Middle frontal gyrus (tissue), 1 donor: ENCODE measurements around the gene C4orf51.
"Not testable (repeated sequence)": the region's sequence is repeated elsewhere in the genome, so short reads cannot be mapped to it uniquely, and the experiment has no call there.

Source experiments
- DNase-seq: peaks from one replicate; pipeline ENCODE4 v3.0.0-alpha.2; 2015; ENCODE audit warnings: low spot score; ENCODE audit errors: extremely low spot score

C4orf51 gene

GRCh38 chr4:145679991-145680455 is at the start of gene C4orf51:
C4orf51 (plus strand) TSS chr4:145680146; CDS start chr4:145680204, 58 bp downstream.
- DNase-seq: no peak

DNA sequence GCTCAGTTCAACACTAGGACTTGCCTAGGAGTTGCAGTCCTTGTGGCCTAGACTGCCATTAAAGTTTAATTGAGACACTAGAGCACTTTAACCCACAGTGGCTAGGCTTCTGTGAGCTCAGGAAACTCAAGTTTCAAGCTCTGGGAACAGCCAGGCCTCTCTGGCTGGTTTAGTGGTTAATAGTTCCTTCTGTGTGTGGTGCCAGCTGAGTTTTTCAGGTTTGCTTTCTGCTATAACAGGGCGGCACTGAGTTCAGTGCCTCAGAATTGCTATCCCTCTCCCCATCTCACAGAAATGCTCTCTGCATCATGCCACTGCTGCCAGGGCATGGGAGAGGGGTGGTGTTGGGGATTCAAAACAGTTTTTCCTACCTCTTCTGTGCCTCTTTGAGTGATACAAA is 44.8 kb upstream of the C4orf51 start:
- no peak for DNase-seq

DNA sequence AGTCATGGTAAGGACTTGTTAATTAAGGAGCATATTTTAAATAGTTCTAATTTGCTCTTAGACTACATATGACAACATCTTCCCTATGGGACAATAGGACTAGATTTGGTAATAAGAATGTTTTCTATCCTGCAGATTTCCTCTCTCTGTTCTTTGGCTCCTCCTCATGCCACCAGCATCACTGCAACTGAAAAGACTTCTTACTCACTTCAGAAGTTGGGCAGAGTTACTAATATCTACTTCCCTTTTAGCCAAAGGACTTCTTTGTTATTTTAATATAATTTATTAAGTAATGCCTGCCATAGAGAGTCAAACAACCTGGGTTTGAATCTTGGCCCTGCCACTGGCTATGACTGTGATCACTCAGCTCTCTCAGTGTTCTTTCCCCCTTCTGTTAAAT is 44.3 kb upstream of the C4orf51 start:
- no peak for DNase-seq

DNA sequence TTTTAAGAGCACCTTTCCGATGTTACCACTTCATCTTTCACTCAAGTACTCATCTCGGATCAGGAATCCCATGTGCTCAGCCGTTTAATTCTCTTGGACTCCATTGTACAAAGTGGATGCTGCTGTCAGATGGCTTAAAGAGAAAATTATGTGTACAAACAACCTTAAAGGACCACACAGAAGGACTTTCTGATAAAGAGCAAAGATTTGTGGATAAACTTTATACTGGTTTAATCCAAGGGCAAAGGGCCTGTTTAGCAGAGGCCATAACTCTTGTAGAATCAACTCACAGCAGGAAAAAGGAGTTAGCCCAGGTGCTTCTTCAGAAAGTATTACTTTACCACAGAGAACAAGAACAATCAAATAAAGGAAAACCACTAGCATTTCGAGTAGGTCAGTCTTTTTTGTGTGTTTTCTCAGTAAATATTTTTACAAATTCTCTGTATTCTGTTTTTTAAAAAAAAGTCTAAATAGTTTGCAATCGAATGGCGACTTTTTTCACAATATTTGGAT is 40.7 kb upstream of the C4orf51 start:
- no peak for DNase-seq

DNA sequence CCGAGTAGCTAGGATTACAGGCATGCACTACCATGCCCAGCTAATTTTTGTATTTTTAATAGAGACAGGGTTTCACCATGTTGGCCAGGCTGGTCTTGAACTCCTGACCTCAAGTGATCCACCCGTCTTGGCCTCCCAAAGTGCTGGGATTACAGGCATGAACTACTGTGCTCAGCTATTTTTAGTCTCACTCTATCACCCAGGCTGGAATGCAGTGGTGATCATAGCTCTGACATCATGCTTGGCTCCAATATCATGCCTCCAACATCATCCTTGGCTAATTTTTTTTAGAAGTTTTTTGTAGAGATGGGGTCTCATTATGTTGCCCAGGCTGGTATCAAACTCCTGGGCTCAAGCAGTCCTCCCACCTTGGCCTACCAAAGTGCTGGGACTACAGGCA is 39.7 kb upstream of the C4orf51 start:
- not testable (repeated sequence) for DNase-seq

DNA sequence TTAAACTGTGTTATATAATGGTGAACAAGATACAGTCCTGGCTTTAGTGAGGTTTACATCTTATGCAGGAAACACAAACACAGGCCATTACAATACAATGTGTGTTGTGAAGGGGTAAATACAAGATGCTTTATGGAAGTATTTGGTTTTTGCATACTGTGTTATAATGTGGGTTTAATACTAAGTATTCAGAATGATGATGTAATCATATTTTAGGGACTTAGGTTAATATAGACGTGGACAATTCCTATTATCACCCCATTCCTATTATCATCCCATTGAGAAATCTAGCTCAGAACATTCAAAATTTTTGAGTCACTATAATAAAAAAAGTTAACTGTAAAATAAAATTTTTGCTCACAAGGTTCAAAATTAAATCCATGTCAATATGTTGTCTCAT is 36.7 kb upstream of the C4orf51 start:
- DNase-seq: no peak

DNA sequence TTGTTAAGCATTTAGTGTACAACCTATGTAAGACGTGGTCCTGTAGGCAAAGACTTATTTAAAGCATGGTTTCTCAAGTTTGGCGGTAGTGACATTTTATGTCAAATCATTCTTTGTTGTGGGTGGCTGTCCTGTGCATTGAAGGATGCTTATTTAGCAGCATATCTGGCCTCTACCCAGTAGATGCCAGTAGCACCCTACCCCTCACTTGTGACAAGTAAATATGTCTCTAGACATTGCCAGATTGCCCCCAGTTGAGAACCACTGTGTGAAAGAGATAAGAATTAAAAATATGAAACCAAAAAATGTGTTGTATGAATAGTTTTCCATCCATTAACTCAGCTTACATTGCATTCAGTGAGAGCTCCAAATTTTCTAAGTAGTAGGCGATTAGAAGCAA is 35.2 kb upstream of the C4orf51 start:
- DNase-seq: no peak

- no peak for DNase-seq
Observed at GRCh38 chr4:145656156-145656555, 23.8 kb upstream of the C4orf51 start.

DNA sequence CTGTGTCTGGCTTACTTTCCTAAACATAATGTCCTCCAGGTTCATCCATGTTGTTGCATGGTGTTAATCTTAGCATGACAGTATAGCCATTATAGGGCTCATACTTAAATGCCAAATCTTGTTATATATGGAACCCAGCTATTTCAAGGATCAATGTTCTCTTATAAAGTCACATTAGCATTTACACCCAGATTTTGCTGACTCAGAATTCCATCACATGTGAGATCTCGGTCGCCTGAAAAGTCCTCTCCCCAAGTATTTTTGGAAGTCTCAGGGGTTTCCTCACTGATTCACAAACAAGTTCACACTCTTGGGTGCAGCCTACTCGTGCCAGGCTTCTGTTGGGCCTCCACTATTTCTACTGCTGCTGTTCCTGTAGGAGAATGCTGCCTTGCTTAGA is 19.9 kb upstream of the C4orf51 start:
- no peak for DNase-seq

GRCh38 chr4:145663194-145663593 is 16.8 kb upstream of the C4orf51 start:
- no peak for DNase-seq

- no peak for DNase-seq
Observed at GRCh38 chr4:145665773-145666172, 14.2 kb upstream of the C4orf51 start.

DNA sequence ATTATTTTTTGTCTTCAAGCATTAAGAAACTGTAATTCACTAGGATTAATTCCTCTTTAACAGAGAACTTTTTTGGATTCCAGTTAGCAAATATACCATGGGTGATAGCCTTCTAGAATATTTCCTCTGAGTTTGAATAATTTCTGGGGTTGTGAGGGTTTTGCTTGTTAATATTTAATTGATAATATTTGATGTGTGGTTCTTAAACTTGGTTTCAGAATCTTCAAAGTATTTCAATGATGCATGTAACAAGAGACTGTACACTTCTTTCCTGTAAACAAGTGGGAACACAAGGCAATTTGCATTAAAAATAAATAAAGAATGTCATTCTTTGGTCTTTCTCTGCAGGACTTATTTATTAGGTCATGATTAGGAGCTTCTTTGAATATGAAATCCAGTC is 9.5 kb upstream of the C4orf51 start:
- no peak for DNase-seq

GRCh38 chr4:145679520-145679919 is 426 bp upstream of the C4orf51 start:
- no peak for DNase-seq

DNA sequence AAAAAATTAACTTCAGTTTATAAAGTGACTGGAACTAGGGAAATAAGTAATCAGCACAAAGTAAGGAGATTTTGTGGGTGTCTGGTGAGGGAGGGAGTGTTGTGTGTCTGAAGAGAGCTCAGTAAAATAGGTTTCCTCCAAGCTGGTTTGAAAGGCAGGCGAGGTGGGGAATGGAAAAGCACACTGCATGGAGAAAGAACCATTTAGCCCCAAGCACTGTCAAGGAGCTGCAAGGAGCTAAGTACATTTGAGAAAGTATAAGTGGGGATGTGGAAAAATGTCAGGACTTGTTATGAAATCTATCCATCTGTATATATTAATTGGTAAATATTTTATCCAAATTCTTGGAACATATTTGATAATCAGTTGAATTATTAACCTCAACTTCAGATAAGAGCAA is 956 bp downstream of the C4orf51 start:
- DNase-seq: no peak

GRCh38 chr4:145681518-145681917 is 1.6 kb downstream of the C4orf51 start:
- no peak for DNase-seq

DNA sequence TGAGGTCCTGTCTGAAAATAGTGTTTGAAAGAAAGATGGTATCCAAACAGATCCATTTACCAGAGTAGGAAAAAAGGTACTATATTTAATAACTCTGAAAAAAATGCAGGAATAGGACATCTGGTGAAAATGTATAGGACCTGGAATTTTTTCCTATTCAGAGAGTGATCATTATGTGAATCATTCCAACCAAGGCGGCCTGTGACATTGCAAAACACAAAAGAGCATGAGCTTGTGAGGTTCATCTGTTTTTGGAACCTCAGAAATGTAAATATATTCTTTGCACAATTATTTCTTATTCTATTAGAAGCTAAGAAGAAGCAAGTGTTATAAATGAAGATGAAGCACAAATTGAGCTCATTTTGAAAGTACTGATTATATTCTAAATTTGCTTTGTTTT is 2.0 kb downstream of the C4orf51 start:
- DNase-seq: no peak

DNA sequence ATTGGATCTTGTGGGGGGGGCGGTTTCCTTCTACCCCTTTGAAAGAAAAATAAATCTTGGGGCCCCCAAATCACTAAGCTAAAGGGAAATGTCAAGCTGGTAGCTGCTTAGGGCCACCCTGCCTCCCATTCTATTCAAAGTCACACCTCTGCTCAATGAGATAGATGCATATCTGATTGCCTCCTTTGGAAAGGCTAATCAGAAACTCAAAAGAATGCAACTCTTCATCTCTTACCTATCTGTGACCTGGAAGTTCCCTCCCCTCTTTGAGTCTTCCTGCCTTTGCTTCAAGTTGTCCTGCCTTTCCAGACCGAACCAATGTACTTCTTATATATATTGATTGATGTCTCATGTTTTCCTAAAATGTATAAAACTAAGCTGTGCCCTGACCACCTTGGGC is 7.0 kb downstream of the C4orf51 start:
- no peak for DNase-seq

DNA sequence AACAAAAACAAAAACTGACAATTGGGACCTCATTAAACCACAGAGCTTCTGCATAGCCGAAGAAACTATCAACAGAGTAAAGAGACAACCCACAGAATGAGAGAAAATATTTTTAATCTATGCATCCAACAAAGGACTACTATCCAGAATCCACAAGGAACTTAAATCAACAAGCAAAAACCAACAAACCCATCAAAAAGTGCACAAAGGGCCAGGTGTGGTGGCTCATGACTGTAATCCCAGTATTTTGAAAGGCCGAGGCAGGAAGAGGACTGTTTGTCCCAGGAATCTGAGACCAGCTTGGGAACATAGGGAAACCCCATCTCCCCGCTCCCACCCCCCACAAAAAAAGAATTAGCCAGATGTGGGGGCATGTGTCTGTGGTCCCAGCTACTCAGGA is 10.7 kb downstream of the C4orf51 start:
- DNase-seq: no peak

DNA sequence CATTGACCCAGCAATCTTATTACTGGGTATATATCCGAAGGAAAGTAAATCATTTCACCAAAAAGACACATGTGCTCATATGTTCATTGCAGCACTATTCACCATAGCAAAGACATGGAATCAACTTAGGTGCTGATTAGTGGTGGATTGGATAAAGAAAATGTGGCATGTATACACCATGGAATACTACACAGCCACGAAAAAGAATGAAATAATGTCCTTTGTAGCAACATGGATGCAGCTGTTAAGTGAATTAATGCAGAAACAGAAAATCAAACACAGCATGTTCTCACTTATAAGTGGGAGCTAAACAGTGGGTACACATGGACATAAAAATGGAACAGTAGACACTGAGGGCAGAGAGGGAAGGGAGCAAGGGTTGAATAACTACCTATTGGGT is 11.5 kb downstream of the C4orf51 start:
- not testable (repeated sequence) for DNase-seq

DNA sequence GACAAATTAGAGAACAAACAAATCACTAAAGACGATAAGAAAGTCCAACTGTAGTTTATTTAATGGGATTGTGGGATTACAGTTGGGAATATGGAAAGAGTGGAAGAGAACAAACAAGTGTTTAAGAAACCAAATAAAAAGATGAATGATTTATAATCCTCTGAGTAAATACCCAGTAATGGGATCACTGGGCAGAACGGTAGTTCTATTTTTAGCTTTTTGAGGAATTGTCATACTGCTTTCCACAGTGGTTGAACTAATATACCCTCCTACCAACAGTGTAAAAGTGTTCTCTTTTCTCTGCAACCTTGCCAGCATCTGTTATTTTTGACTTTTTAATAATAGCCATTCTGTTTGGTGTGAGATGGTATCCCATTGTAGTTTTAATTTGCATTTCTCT is 15.0 kb downstream of the C4orf51 start:
- DNase-seq: no peak

GRCh38 chr4:145697332-145697731 is 17.4 kb downstream of the C4orf51 start:
- DNase-seq: no peak

DNA sequence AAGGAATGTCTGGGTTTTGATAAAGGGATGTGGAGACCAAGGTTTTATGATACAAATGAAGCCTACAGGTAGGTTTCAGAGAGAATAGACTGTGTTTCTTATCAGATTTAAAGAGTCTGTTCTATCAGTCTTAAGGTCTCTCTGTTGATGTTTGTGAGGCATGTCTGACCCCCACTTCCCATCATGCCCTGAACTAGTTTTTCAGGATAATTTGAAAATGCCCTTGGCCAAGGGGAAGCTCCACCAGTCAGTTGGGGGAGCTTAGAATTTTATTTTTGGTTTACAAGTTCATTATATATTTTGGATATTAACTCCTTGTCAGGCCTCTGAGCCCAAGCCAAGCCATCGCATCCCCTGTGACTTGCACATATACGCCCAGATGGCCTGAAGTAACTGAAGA is 18.6 kb downstream of the C4orf51 start:
- no peak for DNase-seq

DNA sequence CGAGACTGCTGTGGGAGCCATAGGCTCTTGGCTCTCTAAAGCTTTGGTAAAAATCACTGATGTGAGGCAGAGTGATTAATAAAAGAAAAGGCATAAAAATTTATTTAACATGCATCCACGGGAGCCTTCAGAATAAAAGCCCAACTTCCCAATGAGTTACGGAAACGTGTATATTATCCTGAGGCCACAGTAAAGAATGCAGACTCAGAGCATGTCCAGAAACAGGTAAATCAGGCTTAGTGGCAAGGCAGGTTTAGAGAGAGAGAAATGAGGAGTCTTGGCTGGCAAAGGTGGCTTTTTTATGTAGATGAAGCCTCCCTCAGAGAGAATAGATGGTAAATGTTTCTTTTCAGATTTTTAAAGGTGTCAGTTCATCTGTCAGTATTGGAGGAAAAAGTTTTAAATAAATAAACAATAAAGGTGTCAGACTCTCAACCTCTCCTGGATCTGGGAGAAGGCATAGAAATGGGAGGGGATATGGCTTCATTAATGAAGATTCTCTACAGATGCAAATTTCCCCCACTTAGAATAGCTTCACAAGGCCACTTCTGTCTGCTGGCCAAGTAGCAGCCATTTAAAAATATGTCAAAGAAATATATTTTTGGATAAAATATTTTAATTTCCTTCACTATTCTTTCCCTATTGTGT is 24.0 kb downstream of the C4orf51 start:
- DNase-seq: no peak

- DNase-seq: no peak
Observed at GRCh38 chr4:145709336-145709735, 29.4 kb downstream of the C4orf51 start.
